HG03520 (cell line): Measurements from ENCODE around the gene RAB3GAP1.

Experiments used
- ATAC-seq: cut with Tn5 transposase; IDR thresholded peaks from one replicate; pipeline ENCODE4 v1.9.1; 2021; ENCODE audit warnings: mild to moderate bottlenecking, moderate library complexity; ENCODE audit not compliant: unreplicated experiment

Gene RAB3GAP1

DNA sequence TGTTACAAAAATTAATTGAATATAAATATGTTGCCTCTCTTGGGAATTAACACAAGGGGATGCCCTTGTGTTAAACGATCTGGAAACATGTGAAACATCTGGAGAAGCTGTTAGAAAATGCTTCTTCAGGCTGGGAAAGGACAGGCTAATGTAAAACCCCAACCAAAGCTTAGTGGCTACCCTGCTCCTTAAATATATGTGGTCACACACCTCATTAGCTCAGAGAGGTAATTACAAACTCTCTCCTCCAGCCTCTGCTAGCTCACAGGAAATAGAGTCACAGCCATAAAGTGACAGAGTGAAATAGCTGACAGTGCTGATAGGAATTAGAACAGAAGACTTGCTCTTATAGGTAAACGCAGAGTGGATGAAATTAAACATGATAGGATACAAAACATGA is 155.9 kb downstream of the RAB3GAP1 start:
- no peak for ATAC-seq

DNA sequence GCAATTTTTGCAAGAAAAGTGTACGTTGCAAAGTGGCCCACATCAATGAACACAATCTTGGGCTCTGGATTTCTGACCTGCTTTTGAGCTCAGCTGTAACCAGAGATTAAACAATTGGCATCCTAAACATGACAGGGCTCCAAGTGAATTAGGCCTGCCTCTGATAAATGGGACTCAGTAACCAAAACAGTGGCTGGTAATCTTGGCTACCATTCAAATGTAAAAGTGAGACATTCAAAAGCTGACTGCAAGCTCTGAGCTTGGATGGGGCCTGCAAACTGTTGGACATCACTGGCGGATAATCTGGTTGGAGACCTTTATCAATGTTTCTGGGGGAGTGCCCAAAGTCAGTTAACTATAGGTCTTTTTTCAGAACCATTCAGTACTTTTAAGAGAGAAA is 160.7 kb downstream of the RAB3GAP1 start:
- no peak for ATAC-seq

DNA sequence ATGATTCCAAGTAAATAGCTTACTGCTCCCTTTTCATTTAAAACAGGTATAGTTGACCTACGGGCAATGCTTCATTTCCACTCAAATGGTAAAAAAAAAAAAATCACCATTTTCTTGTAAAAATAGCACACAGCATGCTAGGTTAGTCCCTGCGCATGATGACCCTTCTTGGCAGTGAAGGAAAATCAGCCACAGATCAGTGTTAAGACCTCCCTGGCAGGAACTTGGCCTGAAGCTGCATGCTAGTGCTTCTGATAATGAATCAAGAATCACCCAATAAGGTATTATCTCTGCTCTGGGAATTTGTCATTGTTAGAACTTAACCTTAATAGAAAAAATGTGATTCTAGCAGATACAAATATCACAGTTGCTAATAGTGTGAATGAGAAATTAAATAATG is 166.3 kb downstream of the RAB3GAP1 start:
- ATAC-seq: no peak

DNA sequence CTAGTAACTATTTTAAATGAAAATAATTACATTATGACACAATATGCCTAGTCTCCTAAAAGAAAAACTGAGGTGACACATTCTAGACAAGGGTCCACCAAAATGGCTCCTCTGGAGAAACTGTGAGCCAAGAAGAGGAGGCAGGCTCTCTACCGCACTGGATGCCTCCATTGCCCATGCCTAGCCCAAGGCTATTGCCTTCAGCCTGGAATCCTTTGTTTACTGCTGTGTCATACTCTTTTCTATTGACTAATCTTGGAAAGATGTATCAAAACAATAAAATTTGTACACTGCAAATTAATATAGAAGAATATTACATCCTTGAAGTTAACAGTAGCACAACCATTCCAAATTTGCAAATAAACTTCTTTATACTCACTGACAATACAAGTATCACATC is 167.1 kb downstream of the RAB3GAP1 start:
- ATAC-seq: no peak
